Uterus (tissue), 2 donors: Measurements from ENCODE around the gene LYRM7.

ENCODE experiments used
- POLR2A ChIP-seq, 2 donors: fragments of 450-650 bp; IDR thresholded peaks; one replicate each; pipeline ENCODE4 v1.6.1; 2016; ENCODE audit warnings: antibody characterized with exemption in 2 of 2, mild to moderate bottlenecking in 1 of 2, moderate library complexity in 1 of 2
- TF ChIP-seq, protein P1 (sequence below), 4 experiments: fragments of 200-600 bp in 2 of 4; fragments of 450-650 bp in 2 of 4; sonication (generic) in 2 of 4; IDR thresholded peaks; one replicate each; pipeline ENCODE4 v1.5.1; 2016 to 2019; ENCODE audit warnings: antibody characterized with exemption in 4 of 4, mild to moderate bottlenecking in 2 of 4, moderate library complexity in 1 of 4

DNA sequence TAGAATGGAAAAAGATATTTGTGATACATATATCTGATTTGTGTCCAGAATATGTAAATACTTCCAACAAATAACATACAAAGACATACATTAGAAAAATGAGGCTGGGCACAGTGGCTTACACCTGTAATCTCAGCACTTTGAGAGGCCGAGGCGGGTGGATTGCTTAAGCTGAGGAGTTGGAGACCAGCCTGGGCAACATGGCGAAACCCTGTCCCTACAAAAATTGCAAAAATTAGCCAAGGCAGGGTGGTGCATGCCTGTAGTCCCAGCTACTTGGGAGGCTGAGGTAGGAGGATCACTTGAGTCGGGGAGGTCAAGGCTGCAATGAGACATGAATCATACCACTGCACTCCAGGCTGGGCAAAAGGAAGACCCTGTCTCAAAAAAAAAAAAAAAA lies 47.0 kb downstream of the LYRM7 start:
- TF ChIP-seq, protein P1, sequence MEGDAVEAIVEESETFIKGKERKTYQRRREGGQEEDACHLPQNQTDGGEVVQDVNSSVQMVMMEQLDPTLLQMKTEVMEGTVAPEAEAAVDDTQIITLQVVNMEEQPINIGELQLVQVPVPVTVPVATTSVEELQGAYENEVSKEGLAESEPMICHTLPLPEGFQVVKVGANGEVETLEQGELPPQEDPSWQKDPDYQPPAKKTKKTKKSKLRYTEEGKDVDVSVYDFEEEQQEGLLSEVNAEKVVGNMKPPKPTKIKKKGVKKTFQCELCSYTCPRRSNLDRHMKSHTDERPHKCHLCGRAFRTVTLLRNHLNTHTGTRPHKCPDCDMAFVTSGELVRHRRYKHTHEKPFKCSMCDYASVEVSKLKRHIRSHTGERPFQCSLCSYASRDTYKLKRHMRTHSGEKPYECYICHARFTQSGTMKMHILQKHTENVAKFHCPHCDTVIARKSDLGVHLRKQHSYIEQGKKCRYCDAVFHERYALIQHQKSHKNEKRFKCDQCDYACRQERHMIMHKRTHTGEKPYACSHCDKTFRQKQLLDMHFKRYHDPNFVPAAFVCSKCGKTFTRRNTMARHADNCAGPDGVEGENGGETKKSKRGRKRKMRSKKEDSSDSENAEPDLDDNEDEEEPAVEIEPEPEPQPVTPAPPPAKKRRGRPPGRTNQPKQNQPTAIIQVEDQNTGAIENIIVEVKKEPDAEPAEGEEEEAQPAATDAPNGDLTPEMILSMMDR (IDR thresholded peaks at IDR 0.05): no peak
- no peak for TF ChIP-seq POLR2A (IDR thresholded peaks at IDR 0.05)
